Posterior cingulate gyrus (tissue), 11 donors: ENCODE data around the gene DLL1.

ENCODE experiments used
- DNase-seq, 10 donors: peaks; one replicate each; pipeline versions ENCODE4 v3.0.0 to v3.0.0-alpha.2; 2020 to 2021; ENCODE audit warnings: mixed read lengths in 3 of 10
- intact Hi-C: fragments of 100-400 bp; cut with DNase I; formaldehyde crosslinking; loops from one replicate; pipeline ENCODE4 v1.15.1; 2023

Gene DLL1

GRCh38 chr6:170238741-170239565, 51.9 kb downstream of the DLL1 start:
- intact Hi-C loops, result no loop called here
- peak in 4 of 10 donors; percentile 5 to 59 (median 48) for DNase-seq

- intact Hi-C loops, result no loop called here
- DNase-seq, result peak in 3 of 10 donors; percentile 28 to 71 (median 55)
These were observed 52.7 kb downstream of the DLL1 start for GRCh38 chr6:170237999-170238740.

GRCh38 chr6:170236131-170236836, 54.6 kb downstream of the DLL1 start:
- intact Hi-C loops, result no loop called here
- peak in 3 of 10 donors; percentile 4 to 38 (median 33) for DNase-seq

GRCh38 chr6:170235391-170236125, 55.3 kb downstream of the DLL1 start:
- intact Hi-C loops, result no loop called here
- DNase-seq, result peak in 2 of 10 donors; percentile 40 to 43

GRCh38 chr6:170234419-170234818, 56.5 kb downstream of the DLL1 start:
- intact Hi-C loops, result no loop called here
- peak in 4 of 10 donors; percentile 47 to 83 (median 56) for DNase-seq

- DNase-seq, result peak in 5 of 10 donors; percentile 17 to 85 (median 71)
- intact Hi-C loops, result no loop called here
These were observed 57.3 kb downstream of the DLL1 start for GRCh38 chr6:170233286-170234205.
